Activated T-cell treated with anti-CD3 and anti-CD28 coated beads, Interleukin-2, amount 50 U/mL, for 24 hours (primary cell): Measurements from ENCODE around the gene SETD7.

ENCODE experiments used
- DNase-seq: peaks from one replicate; pipeline ENCODE4 v3.0.0-alpha.2; 2020
- H3K27ac Mint-ChIP-seq: 2 replicates; pipeline ENCODE4 v1.8.0; 2020; ENCODE audit warnings: mild to moderate bottlenecking, mixed read lengths
- H3K27me3 Mint-ChIP-seq: 2 replicates; pipeline ENCODE4 v1.8.0; 2020; ENCODE audit warnings: mixed read lengths
- H3K36me3 Mint-ChIP-seq: 2 replicates; pipeline ENCODE4 v1.8.0; 2020; ENCODE audit warnings: low read depth, mixed read lengths
- H3K4me1 Mint-ChIP-seq: 2 replicates; pipeline ENCODE4 v1.8.0; 2020; ENCODE audit warnings: low read depth, mixed read lengths
- H3K4me3 Mint-ChIP-seq: 2 replicates; pipeline ENCODE4 v1.8.0; 2020; ENCODE audit warnings: mild to moderate bottlenecking, moderate library complexity, mixed read lengths
- H3K9me3 Mint-ChIP-seq: 2 replicates; pipeline ENCODE4 v1.8.0; 2020; ENCODE audit warnings: mixed read lengths

SETD7 gene

GRCh38 chr4:139556071-139556723, at the start of gene SETD7:
SETD7 (minus strand) TSS chr4:139556219; CDS start chr4:139556137, 82 bp downstream.
- Mint-ChIP-seq H3K27me3 (peaks cover 13% of the 10 kb centered on the region), H3K27ac (peak within 1 kb of the TSS; percentile 94), H3K4me1 (peaks cover 67% of the 10 kb centered on the region), H3K36me3 (peaks cover 15% of the 10 kb centered on the region), H3K4me3 (peak within 1 kb of the TSS; percentile 93), H3K9me3 (no peaks in the 10 kb centered on the region)
- DNase-seq: peak; percentile 80

DNA sequence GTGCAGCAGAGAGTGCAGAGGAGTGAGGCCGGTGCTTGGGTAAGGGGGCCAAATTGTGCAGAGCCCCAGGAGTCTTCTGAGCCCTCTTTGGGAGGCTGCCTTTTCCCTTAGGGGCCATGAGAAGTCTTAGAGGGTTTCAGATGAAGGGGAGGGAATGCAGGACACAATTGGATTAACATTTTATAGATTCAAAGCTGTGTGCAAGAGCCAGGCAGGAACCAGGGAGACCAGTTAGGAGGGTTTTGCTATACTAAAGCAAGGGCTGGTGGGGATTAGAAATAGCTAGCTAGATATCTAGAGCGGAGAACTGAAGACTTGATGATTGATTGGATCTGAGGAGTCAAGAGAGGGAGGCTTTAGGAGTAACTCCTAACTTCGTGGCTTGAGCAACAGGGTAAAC, 49.5 kb upstream of the SETD7 start:
- Mint-ChIP-seq H3K27me3 (peaks cover 12% of the 10 kb centered on the region), H3K36me3 (no peaks in the 10 kb centered on the region), H3K27ac (no peak overlapping the region), H3K9me3 (peaks cover 4% of the 10 kb centered on the region), H3K4me1 (peaks cover 18% of the 10 kb centered on the region), H3K4me3 (no peak overlapping the region)
- DNase-seq: no peak

GRCh38 chr4:139603576-139604410, 47.8 kb upstream of the SETD7 start:
- H3K9me3 Mint-ChIP-seq: peaks cover 4% of the 10 kb centered on the region
- no peak for DNase-seq

DNA sequence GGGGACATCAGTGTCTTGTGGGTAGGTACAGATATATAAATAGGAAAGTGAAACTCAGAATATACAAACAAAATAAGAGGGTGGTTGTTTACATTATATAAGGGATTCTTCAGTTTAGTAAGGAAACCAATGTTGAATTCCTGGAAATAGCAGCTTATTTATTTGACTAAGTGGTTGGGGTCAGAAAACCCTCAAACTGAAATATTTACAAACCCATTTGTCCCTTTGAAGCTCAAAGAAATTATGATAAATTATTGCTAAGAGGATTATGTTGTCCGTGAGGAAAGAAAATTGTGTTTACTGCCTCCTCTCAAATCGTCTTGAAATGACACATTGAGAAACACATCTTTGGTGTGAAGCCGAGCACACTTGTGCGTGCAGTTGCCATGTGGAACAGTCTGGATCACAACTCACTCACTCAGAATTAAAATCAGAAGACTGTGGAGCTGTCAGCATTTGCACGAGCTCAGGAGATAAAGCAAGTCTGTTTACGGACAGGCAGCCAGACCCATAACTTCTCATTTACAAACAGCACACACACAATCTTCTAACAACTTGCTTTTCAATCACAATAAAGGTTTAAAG, 46.8 kb upstream of the SETD7 start:
- H3K36me3 Mint-ChIP-seq: no peaks in the 10 kb centered on the region
- H3K9me3 Mint-ChIP-seq: peaks cover 4% of the 10 kb centered on the region
- no peak for DNase-seq
- peaks cover 8% of the 10 kb centered on the region for H3K27me3 Mint-ChIP-seq
- H3K4me1 Mint-ChIP-seq: peaks cover 18% of the 10 kb centered on the region
- H3K4me3 Mint-ChIP-seq: no peak overlapping the region
- no peak overlapping the region for H3K27ac Mint-ChIP-seq

More at GRCh38 chr4:139603576-139604410, 47.8 kb upstream of the SETD7 start:
- H3K4me1 Mint-ChIP-seq: peaks cover 18% of the 10 kb centered on the region
- H3K36me3 Mint-ChIP-seq: no peaks in the 10 kb centered on the region
- H3K27ac Mint-ChIP-seq: no peak overlapping the region
- peaks cover 7% of the 10 kb centered on the region for H3K27me3 Mint-ChIP-seq
- no peak overlapping the region for H3K4me3 Mint-ChIP-seq

DNA sequence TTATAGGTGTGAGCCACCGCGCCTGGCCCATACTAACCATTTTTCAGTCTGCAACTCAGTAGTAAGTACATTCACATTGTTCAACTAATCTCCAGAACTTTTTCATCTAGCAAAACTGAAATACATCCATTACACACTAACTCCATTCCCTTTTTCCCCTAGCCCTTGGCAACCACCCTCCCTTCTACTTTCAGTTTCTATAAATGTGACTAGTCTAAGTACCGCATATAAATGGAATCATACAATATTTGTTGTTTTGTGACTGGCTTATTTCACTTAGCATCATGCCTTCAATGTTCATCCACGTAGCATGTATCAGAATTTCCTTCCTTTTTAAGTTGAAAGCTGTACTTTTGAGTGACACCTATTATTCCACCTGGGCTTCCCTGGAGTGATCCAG, 44.6 kb upstream of the SETD7 start:
- no peak overlapping the region for H3K27ac Mint-ChIP-seq
- H3K9me3 Mint-ChIP-seq: no peaks in the 10 kb centered on the region
- peaks cover 13% of the 10 kb centered on the region for H3K27me3 Mint-ChIP-seq
- H3K4me1 Mint-ChIP-seq: peaks cover 2% of the 10 kb centered on the region
- no peaks in the 10 kb centered on the region for H3K36me3 Mint-ChIP-seq
- DNase-seq: no peak
- no peak overlapping the region for H3K4me3 Mint-ChIP-seq

DNA sequence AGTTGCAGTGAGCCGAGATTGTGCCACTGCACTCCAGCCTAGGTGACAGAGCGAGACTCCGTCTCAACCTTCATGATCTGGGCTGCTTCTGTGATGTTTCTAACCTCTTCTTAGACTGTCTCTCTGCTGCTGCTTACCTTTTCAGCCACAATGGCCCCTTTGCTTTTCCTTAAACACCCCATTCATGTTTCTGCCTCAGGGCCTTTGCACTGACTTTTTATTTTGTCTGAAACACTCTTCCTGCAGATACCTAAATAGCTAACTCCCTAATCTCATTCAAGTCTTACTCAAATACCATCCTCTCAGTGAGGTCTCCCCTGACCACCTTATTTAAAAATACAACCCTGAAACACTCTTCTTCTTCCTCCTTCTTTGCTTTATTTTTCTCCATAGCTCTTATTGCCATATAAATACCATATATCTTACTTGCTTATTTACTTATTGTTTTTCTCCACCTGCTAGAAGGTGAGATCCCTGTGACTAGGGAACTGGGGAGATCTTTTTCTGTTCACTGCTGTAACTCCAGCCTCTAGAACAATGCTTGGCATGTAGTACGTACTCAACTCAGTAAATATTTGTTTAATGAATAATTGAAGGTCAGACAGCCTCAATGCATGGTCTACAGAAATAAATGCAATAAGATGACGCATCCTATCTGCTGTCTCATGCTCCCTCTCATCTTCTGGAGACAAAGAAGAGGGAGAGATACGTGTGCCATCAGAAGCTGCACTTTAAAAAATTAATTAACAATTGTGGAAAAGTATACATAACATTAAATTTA, 43.8 kb upstream of the SETD7 start:
- Mint-ChIP-seq H3K9me3 (no peaks in the 10 kb centered on the region), H3K27ac (no peak overlapping the region), H3K27me3 (peaks cover 13% of the 10 kb centered on the region), H3K4me3 (no peak overlapping the region), H3K36me3 (no peaks in the 10 kb centered on the region), H3K4me1 (peaks cover 1% of the 10 kb centered on the region)
- no peak for DNase-seq

- no peaks in the 10 kb centered on the region for H3K36me3 Mint-ChIP-seq
- no peak for DNase-seq
- H3K27ac Mint-ChIP-seq: no peak overlapping the region
- no peak overlapping the region for H3K4me3 Mint-ChIP-seq
- no peaks in the 10 kb centered on the region for H3K9me3 Mint-ChIP-seq
- H3K27me3 Mint-ChIP-seq: peaks cover 13% of the 10 kb centered on the region
- H3K4me1 Mint-ChIP-seq: peaks cover 1% of the 10 kb centered on the region
Measured at GRCh38 chr4:139599076-139599475, 43.1 kb upstream of the SETD7 start.

- Mint-ChIP-seq H3K36me3 (no peaks in the 10 kb centered on the region), H3K4me3 (no peak overlapping the region), H3K27me3 (peaks cover 13% of the 10 kb centered on the region), H3K27ac (no peak overlapping the region), H3K9me3 (no peaks in the 10 kb centered on the region), H3K4me1 (peaks cover 1% of the 10 kb centered on the region)
- no peak for DNase-seq
Measured at GRCh38 chr4:139596684-139597279, 40.8 kb upstream of the SETD7 start.

DNA sequence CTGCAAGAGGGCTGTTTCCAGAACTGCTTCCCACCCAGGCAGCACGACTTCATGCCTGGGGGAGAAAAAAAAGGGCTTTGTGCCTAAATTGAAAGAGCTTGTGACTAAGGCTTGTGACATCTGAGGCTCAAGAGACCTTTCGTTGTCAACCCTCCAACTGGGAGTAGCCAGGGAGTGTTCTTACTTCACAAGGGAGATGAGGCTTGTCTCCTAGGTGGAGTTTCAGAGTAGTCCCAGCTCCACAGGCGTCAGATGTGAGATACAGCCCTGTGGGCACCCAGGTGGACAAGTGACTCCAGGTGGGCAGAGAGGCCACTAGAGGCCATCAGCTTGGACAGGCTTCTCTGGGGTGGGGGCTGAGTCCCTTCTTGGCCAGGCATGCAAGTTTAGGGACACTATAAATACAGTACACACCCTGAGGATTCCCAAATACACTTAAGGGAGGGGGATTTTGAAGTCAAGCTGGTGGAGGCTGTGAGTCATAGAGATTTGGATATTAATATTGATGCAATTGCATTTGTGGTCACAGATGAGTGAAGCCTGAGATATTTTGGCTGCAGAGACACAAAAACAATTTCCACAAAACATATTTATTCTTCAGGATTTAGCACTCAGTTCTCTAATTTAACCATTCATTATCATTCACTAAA, 40.1 kb upstream of the SETD7 start:
- Mint-ChIP-seq H3K4me3 (no peak overlapping the region), H3K27ac (no peak overlapping the region), H3K36me3 (no peaks in the 10 kb centered on the region), H3K4me1 (peaks cover 1% of the 10 kb centered on the region), H3K9me3 (no peaks in the 10 kb centered on the region), H3K27me3 (peaks cover 13% of the 10 kb centered on the region)
- no peak for DNase-seq

GRCh38 chr4:139594591-139595185, 38.7 kb upstream of the SETD7 start:
- peaks cover 13% of the 10 kb centered on the region for H3K27me3 Mint-ChIP-seq
- no peaks in the 10 kb centered on the region for H3K4me1 Mint-ChIP-seq
- no peak for DNase-seq
- H3K27ac Mint-ChIP-seq: no peak overlapping the region
- no peaks in the 10 kb centered on the region for H3K9me3 Mint-ChIP-seq
- H3K4me3 Mint-ChIP-seq: no peak overlapping the region
- no peaks in the 10 kb centered on the region for H3K36me3 Mint-ChIP-seq

DNA sequence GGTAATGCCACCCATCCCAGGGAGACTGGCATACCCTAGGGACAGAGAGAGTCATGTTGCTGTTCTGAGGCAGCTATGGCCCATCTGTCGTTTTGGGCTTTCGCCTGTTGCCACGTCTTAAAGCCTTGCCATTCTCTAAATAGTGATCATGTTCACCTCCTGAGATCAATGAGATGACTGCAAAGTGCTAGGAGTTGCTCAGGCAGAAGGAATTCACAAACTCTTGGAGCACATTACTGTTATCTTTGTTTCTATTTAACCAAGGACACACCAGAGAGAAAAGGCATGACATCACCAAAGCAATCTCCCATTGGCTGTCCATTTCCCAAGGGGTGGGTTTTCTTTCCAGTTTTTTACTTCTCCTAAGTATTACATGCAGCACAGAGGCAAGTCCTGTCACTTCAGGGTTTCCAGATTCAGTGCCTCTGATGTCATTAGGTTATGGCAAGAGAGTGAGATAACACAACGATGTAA, 37.1 kb upstream of the SETD7 start:
- Mint-ChIP-seq H3K36me3 (no peaks in the 10 kb centered on the region), H3K9me3 (peaks cover 2% of the 10 kb centered on the region), H3K4me3 (no peak overlapping the region), H3K27me3 (peaks cover 10% of the 10 kb centered on the region), H3K4me1 (no peaks in the 10 kb centered on the region), H3K27ac (no peak overlapping the region)
- DNase-seq: no peak

- no peak overlapping the region for H3K27ac Mint-ChIP-seq
- no peaks in the 10 kb centered on the region for H3K27me3 Mint-ChIP-seq
- no peak overlapping the region for H3K4me3 Mint-ChIP-seq
- no peaks in the 10 kb centered on the region for H3K4me1 Mint-ChIP-seq
- H3K9me3 Mint-ChIP-seq: peaks cover 2% of the 10 kb centered on the region
- H3K36me3 Mint-ChIP-seq: no peaks in the 10 kb centered on the region
- no peak for DNase-seq
Measured at GRCh38 chr4:139589336-139590018, 33.5 kb upstream of the SETD7 start.

GRCh38 chr4:139587446-139587845, 31.4 kb upstream of the SETD7 start:
- Mint-ChIP-seq H3K4me1 (no peaks in the 10 kb centered on the region), H3K36me3 (no peaks in the 10 kb centered on the region), H3K27me3 (peaks cover 5% of the 10 kb centered on the region), H3K9me3 (peaks cover 2% of the 10 kb centered on the region), H3K4me3 (no peak overlapping the region), H3K27ac (no peak overlapping the region)
- DNase-seq: no peak
